ENCODE measurements around the gene OAT.
"Not testable (repeated sequence)": the region's sequence is repeated elsewhere in the genome, so short reads cannot be mapped to it uniquely, and the experiment has no call there.

OAT gene

GRCh38 chr10:124375353-124375614 is 43.4 kb downstream of the OAT start:
- H3K4me3 ChIP-seq (ENCODE audit: low read depth, low read length), result no peak overlapping the region
- H3K36me3 ChIP-seq, result no peaks in the 10 kb centered on the region
- no peak for DNase-seq
- H3K4me1 ChIP-seq, result no peaks in the 10 kb centered on the region
- TF ChIP-seq CTCF (IDR thresholded peaks at IDR 0.05; ENCODE audit: low read depth, low read length), result no peak
- no peaks in the 10 kb centered on the region for H3K9me3 ChIP-seq
- H3K27me3 ChIP-seq, result no peaks in the 10 kb centered on the region

GRCh38 chr10:124374535-124375352 is 44.0 kb downstream of the OAT start:
- H3K4me1 ChIP-seq, result no peaks in the 10 kb centered on the region
- H3K4me3 ChIP-seq (ENCODE audit: low read depth, low read length), result no peak overlapping the region
- no peaks in the 10 kb centered on the region for H3K9me3 ChIP-seq
- DNase-seq, result no peak
- H3K36me3 ChIP-seq, result no peaks in the 10 kb centered on the region
- TF ChIP-seq CTCF (IDR thresholded peaks at IDR 0.05; ENCODE audit: low read depth, low read length), result no peak
- no peaks in the 10 kb centered on the region for H3K27me3 ChIP-seq

GRCh38 chr10:124372899-124373298 is 45.8 kb downstream of the OAT start:
- H3K36me3 ChIP-seq, result no peaks in the 10 kb centered on the region
- H3K27me3 ChIP-seq, result no peaks in the 10 kb centered on the region
- no peaks in the 10 kb centered on the region for H3K9me3 ChIP-seq
- no peak for DNase-seq
- H3K4me3 ChIP-seq (ENCODE audit: low read depth, low read length), result no peak overlapping the region
- no peak for TF ChIP-seq CTCF (IDR thresholded peaks at IDR 0.05; ENCODE audit: low read depth, low read length)
- no peaks in the 10 kb centered on the region for H3K4me1 ChIP-seq

- H3K4me1 ChIP-seq, result no peaks in the 10 kb centered on the region
- DNase-seq, result no peak
- no peaks in the 10 kb centered on the region for H3K27me3 ChIP-seq
- TF ChIP-seq CTCF (IDR thresholded peaks at IDR 0.05; ENCODE audit: low read depth, low read length), result no peak
- no peaks in the 10 kb centered on the region for H3K36me3 ChIP-seq
- H3K4me3 ChIP-seq (ENCODE audit: low read depth, low read length), result no peak overlapping the region
- no peaks in the 10 kb centered on the region for H3K9me3 ChIP-seq
Measured at GRCh38 chr10:124370426-124370825, 48.3 kb downstream of the OAT start.

- H3K4me1 ChIP-seq, result no peaks in the 10 kb centered on the region
Measured at GRCh38 chr10:124369986-124370385, 48.7 kb downstream of the OAT start.

GRCh38 chr10:124369533-124369932 is 49.2 kb downstream of the OAT start:
- not testable (repeated sequence) for H3K4me3 ChIP-seq (ENCODE audit: low read depth, low read length); H3K27me3 ChIP-seq; H3K9me3 ChIP-seq; H3K36me3 ChIP-seq; H3K4me1 ChIP-seq; DNase-seq

More at GRCh38 chr10:124369986-124370385, 48.7 kb downstream of the OAT start:
- no peak for TF ChIP-seq CTCF (IDR thresholded peaks at IDR 0.05; ENCODE audit: low read depth, low read length)
- no peaks in the 10 kb centered on the region for H3K9me3 ChIP-seq
- no peak overlapping the region for H3K4me3 ChIP-seq (ENCODE audit: low read depth, low read length)
- no peak for DNase-seq
- H3K36me3 ChIP-seq, result no peaks in the 10 kb centered on the region
- no peaks in the 10 kb centered on the region for H3K27me3 ChIP-seq
